ENCODE data around the gene EXOSC7.
"Not testable (repeated sequence)": the region's sequence is repeated elsewhere in the genome, so short reads cannot be mapped to it uniquely, and the experiment has no call there.

Gene EXOSC7

DNA sequence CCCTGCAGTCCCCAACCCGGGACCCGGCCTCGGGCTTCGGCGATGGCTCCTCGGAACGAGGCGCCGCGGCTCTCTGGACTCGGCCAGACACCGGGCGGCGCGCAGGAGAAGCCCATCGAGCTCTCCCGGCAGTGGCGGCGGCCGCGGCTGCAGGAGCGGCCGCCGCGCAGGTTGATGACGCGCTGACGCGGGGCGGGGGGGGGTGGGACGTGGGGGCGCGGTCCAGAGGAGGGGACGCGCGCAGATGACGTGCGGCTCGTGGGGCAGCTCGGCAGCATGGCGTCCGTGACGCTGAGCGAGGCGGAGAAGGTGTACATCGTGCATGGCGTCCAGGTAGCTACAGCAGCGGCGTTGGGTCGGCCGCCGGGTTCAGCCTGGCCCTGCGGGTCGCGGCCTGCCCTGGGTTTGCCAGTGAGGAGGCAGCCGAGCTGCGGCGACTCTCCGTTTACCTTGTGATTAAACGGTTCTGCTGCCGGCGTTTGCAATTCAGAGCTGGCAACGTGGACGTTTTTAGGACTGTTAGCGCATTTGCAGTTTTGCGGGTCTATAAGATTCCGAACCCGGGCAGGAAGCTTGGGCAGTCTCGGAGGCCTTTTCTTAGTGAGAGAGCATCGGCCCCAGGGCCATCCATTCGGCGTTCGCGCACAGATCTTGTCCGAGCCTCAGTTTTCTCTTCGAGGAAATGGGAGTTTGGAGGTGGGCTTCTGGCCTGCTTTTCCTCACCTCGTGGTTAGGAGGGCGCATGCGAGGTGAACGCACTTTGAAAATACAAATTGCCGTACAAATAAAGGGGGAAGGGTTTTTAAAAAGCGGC lies at the start of gene EXOSC7, which contains the start of gene ZDHHC3:
EXOSC7 (plus strand) TSS at position 243 of the 814 bp plus-strand sequence; CDS start at position 277, 34 bp downstream.
ZDHHC3 (minus strand) TSS at position 173 of the 814 bp plus-strand sequence. CDS start 16,738 bp downstream, outside the sequence.
- DNase-seq, result peak; percentile 28 to 52

GRCh38 chr3:44926921-44927320 lies 49.1 kb upstream of the EXOSC7 start:
- no peak for DNase-seq

DNA sequence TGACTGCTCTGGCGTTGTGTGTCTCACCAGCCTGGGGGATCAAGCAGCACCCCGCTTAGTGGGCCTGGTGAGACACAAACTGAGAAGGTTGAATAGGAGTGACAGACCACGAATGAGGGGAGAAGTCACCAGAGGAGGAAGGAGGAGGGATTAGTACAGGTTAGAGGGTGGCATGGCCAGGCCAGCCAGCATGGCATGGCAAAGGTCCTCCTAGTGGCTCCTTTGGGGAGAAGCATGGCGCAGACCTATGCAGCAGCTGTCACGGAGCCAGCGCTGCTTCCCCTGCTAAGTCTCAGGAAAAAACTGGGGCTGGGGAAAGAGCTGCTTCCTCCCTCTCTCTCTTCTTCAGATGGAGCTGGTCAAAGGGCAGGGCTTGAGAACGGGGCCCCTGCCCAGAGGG lies 48.7 kb upstream of the EXOSC7 start:
- DNase-seq, result no peak

DNA sequence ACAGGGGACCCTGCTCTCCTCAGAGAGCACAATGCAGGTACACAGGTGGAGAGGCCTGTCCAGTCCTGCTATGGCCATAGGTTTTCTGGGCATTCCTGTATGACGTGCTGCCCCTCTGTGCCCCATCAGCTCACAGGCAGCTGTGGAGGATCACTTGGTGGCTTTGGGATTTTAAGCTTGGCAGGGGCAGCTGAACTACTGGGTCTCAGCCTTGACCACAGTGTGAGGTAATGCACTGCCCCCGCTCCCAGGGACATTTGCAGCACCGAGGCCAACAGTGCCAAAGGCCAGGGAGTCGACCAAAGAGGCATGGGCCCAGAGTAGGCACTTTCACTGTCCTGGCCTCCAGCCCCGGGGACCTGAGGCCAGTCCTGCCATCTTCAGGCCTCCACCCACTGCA lies 46.3 kb upstream of the EXOSC7 start:
- DNase-seq, result no peak

GRCh38 chr3:44930911-44931310 lies 45.1 kb upstream of the EXOSC7 start:
- DNase-seq, result no peak

DNA sequence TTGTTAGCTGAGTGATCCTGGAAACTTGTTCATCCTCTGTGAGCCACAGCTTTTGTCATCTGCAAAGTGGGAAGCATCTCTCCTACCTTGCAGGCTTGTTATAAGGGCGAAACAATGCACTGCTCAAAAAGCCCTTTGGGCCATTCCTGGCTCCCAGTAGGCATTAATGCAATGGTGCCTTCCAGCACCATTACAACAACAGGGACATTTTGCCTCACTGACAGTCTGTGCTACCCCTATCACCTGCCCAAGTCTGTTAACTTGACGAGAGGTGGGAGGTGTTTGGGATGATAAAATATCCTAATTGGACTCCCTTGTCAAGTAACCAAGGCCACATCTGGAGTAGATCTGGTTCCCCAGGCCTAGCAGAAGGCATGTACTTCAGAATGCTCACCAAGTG lies 44.3 kb upstream of the EXOSC7 start:
- no peak for DNase-seq

- no peak for DNase-seq
Measured at GRCh38 chr3:44932271-44932670, 43.8 kb upstream of the EXOSC7 start.

GRCh38 chr3:44932986-44933944 lies 42.8 kb upstream of the EXOSC7 start:
- DNase-seq, result no peak

DNA sequence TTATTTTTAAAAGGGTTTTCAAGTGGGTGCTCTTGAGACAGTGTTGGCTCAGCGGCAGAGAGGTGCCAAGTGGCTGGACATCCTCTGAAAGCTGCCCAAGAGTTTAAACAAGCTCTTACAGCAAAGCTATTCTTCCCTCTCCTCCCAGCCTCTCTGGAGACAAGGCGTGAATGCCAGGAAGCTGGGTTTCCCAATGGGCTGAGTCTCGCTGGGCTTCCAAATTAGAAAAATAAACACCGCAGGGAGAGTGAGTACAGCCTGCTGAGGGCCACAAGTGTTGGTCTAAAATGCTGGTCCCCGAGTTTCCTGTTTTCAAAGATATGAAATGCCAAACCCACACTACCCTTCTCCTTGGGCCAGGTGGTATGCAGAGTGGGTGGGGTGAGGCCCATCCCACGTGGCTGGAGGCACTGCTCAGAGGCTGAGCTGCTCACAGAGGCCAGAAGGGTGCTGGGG lies 36.4 kb upstream of the EXOSC7 start:
- DNase-seq, result peak; percentile 4 to 48

GRCh38 chr3:44942202-44942921 lies 33.7 kb upstream of the EXOSC7 start:
- no peak for DNase-seq

- DNase-seq, result no peak
Measured at GRCh38 chr3:44948239-44948638, 27.8 kb upstream of the EXOSC7 start.

GRCh38 chr3:44949770-44950169 lies 26.3 kb upstream of the EXOSC7 start:
- not testable (repeated sequence) for DNase-seq

DNA sequence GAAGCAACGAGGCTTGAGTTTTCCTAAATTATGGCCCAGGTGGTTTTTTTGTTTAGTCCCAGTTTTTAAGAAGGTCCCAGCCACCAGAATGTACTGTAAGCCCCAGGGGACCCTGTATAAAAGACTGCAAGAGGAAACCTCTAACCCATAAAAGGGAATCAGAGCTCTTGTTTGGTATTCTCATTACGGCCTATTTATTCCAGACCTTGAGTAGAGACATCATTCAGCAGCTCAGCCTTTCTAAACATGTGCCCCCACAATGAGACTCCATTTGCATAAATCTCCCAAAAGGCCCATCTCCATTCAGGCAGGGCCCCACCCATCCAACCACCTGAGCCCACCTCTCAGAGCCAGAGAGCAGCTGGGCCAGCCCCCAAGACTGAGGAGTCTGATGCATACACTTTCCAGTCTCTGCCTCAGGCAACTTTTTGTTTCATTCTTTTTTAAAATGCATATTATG lies 25.7 kb upstream of the EXOSC7 start:
- no peak for DNase-seq

DNA sequence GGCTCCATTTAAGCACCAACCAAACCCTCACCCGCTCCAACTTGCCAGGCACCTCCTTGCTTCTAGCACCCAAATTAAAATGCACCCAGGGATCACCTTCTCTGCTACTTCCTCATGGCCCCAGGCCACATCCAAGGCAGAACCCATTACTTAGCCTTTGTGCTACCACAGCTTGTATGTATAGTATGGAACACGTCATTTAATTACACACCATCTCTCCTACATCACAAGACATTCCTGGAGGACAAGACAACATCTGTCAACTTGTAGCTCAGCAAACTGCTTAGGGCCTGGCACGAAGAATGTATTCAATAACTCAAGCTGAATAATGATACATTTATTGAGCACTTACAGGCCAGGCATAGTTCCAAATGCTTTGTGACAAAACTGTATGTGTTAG lies 23.4 kb upstream of the EXOSC7 start:
- no peak for DNase-seq

DNA sequence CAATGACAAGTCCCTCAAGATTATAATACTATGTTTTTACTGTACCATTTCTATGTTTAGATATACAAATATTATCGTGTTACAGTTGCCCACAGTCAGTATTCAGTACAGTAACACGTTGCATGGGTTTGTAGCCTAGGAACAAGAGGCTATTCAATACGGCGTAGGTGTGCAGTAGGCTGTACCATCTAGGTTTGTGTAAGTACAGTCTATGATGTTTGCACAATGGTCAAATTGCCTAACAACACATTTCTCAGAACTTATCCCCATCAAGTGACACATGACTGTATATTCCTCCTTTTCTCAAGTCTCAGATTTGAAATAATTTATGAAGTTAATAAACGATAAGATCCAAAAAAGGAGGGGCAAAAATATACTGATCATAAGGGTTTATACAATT lies 21.7 kb upstream of the EXOSC7 start:
- DNase-seq, result no peak

DNA sequence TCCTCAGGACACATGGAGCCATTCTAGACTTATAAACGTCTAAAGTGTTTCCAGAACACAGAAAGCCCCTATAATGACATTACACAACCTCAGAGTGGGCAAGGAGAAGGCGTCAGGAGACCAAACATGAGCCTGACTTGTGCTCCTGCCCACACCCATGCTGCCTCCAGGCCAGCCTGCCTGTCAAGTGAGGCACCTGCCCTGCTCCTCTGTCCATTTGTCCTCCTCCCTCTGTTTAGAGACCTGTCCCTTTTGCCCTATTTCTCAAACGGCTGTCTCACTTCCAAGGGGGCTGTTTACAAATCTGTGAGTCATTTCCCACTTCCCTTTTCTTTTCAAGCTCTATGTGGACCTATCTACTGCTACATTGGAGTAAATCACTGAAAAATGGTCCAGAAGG lies 21.1 kb upstream of the EXOSC7 start:
- no peak for DNase-seq

DNA sequence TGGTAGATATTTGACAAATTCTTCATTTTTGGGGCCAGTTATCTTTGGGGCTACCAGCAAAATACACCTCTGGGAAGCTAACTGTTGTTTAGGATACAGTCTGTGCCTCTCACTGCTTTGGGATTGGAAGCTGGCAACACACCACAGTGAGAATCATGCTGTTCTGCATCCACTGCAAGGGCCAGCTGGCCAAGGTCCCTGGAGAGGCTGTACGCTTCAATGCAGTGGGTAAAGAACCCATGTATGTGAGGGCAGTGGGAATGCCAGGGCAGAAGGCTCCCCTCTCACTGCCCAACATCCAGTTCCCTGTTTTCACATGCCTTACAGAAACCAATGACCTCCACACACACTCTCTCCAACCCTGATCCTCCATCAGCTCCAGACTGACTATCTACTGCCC lies 20.1 kb upstream of the EXOSC7 start:
- no peak for DNase-seq

DNA sequence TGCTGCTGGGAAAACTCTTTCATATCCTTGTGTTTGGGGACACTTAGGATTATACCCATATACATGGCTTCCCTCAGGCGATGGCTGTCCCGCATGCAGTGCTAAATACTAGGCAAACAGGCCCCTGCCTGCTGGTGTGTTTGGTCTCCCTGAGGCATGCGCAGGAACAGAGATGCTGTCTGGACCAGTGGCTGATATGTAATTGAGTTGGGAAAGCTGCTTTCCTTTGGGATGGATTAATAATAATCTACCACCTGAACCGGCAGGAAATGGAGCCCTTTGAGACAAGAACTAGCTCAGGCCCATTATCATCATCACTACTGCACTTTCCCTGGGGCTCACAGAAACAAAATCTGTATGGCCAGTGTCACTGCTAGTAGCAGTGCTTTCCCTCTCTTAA lies 18.1 kb upstream of the EXOSC7 start:
- DNase-seq, result no peak

- DNase-seq, result no peak
Measured at GRCh38 chr3:44958386-44958785, 17.7 kb upstream of the EXOSC7 start.

- DNase-seq, result no peak
Measured at GRCh38 chr3:44960387-44961026, 15.5 kb upstream of the EXOSC7 start.

DNA sequence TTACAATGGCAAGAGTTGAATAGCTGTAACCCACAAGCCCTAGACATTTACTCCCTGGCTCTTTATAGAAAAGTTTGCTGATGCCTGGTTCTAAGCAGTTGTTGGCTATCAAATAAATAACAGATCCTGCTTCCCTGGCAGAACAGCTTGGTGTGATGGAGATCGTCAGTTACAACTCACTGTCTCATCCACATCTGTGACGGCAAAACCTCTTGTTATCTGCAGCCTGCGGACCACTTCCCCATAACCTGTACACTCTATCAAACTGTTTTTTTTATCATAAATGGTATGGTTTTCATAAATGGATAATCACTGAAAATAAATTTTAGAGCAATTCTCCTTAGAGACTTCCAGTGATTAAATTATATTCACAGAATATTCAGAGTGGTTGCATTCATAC lies 14.2 kb upstream of the EXOSC7 start:
- no peak for DNase-seq
